ENCODE results near the gene ELF4.

DNA sequence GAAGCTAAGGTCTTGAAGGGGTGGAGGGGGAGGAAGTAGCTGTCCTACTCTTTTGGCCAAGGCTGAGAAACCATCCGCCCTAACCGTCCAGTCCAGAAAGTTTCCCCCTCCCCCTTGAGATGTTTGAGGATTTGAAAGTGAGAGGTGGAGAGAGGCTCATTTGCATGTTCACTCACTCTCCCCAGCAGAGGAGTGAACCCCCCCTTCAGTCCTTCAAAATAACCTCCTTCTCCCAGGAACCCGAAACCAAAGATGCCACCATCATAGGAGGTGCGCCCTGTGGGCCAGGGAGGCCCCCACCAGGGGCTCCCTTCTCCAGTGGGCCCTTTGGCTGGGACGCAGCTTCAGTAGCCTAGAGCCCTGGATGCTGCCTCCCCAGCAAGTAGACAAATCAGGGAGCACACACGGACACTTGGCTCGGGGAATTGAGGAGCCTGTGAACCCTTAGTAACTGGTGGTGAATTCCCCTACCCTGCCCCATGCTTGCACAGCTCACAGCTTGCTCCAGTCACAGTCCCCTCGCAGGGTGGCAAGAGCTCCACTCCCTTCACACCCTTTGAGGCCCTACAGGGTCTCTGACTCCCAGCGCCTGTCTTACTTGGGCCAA is 25.6 kb downstream of the ELF4 start:
- no peak for TF ChIP-seq KDM5A (IDR thresholded peaks at IDR 0.05; ENCODE audit: borderline replicate concordance, low read length)
- TF ChIP-seq KDM1A (CRISPR knock-in tag; IDR thresholded peaks at IDR 0.05): no peak
- TF ChIP-seq, protein P1, sequence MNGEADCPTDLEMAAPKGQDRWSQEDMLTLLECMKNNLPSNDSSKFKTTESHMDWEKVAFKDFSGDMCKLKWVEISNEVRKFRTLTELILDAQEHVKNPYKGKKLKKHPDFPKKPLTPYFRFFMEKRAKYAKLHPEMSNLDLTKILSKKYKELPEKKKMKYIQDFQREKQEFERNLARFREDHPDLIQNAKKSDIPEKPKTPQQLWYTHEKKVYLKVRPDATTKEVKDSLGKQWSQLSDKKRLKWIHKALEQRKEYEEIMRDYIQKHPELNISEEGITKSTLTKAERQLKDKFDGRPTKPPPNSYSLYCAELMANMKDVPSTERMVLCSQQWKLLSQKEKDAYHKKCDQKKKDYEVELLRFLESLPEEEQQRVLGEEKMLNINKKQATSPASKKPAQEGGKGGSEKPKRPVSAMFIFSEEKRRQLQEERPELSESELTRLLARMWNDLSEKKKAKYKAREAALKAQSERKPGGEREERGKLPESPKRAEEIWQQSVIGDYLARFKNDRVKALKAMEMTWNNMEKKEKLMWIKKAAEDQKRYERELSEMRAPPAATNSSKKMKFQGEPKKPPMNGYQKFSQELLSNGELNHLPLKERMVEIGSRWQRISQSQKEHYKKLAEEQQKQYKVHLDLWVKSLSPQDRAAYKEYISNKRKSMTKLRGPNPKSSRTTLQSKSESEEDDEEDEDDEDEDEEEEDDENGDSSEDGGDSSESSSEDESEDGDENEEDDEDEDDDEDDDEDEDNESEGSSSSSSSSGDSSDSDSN (CRISPR knock-in tag; IDR thresholded peaks at IDR 0.05): no peak
- TF ChIP-seq, protein P2, sequence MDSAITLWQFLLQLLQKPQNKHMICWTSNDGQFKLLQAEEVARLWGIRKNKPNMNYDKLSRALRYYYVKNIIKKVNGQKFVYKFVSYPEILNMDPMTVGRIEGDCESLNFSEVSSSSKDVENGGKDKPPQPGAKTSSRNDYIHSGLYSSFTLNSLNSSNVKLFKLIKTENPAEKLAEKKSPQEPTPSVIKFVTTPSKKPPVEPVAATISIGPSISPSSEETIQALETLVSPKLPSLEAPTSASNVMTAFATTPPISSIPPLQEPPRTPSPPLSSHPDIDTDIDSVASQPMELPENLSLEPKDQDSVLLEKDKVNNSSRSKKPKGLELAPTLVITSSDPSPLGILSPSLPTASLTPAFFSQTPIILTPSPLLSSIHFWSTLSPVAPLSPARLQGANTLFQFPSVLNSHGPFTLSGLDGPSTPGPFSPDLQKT (CRISPR knock-in tag; IDR thresholded peaks at IDR 0.05; ENCODE audit: borderline replicate concordance): no peak
- TF ChIP-seq, protein P3, sequence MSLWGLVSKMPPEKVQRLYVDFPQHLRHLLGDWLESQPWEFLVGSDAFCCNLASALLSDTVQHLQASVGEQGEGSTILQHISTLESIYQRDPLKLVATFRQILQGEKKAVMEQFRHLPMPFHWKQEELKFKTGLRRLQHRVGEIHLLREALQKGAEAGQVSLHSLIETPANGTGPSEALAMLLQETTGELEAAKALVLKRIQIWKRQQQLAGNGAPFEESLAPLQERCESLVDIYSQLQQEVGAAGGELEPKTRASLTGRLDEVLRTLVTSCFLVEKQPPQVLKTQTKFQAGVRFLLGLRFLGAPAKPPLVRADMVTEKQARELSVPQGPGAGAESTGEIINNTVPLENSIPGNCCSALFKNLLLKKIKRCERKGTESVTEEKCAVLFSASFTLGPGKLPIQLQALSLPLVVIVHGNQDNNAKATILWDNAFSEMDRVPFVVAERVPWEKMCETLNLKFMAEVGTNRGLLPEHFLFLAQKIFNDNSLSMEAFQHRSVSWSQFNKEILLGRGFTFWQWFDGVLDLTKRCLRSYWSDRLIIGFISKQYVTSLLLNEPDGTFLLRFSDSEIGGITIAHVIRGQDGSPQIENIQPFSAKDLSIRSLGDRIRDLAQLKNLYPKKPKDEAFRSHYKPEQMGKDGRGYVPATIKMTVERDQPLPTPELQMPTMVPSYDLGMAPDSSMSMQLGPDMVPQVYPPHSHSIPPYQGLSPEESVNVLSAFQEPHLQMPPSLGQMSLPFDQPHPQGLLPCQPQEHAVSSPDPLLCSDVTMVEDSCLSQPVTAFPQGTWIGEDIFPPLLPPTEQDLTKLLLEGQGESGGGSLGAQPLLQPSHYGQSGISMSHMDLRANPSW (CRISPR knock-in tag; IDR thresholded peaks at IDR 0.05; ENCODE audit: borderline replicate concordance): no peak
- TF ChIP-seq MZF1 (CRISPR knock-in tag; IDR thresholded peaks at IDR 0.05; ENCODE audit: borderline replicate concordance): no peak
- TF ChIP-seq ZNF562 (CRISPR knock-in tag; IDR thresholded peaks at IDR 0.05; ENCODE audit: borderline replicate concordance): no peak
- TF ChIP-seq POLR2A (IDR thresholded peaks at IDR 0.05; ENCODE audit: insufficient read depth in 1 of 2, low read depth in 2 of 2, low read length in 2 of 2): no peak
- TF ChIP-seq KAT2B (IDR thresholded peaks at IDR 0.05; ENCODE audit: borderline replicate concordance, low read depth, low read length): no peak
- TF ChIP-seq ZKSCAN8 (CRISPR knock-in tag; IDR thresholded peaks at IDR 0.05; ENCODE audit: borderline replicate concordance): no peak

All from HepG2 (cell line).